Colonic mucosa (tissue), 4 donors: Measurements from ENCODE around the gene FCRL2. TPM values are rescaled to one million over a fixed set of nuclear protein-coding genes. Genes with fewer than 3 reads are reported as not detected.

ENCODE experiments used
- DNase-seq: peaks from one replicate; pipeline ENCODE4 v3.0.0-alpha.2; 2020
- H3K27ac ChIP-seq: fragments of 200-600 bp; one replicate; pipeline ENCODE4 v1.8.0; 2021
- H3K27me3 ChIP-seq: fragments of 200-600 bp; one replicate; pipeline ENCODE4 v1.8.0; 2021
- H3K36me3 ChIP-seq: fragments of 200-600 bp; one replicate; pipeline ENCODE4 v1.8.0; 2021
- H3K4me1 ChIP-seq: fragments of 200-600 bp; one replicate; pipeline ENCODE4 v1.8.0; 2021; ENCODE audit warnings: mild to moderate bottlenecking
- H3K4me3 ChIP-seq: fragments of 200-600 bp; one replicate; pipeline ENCODE4 v1.8.0; 2021
- H3K9ac ChIP-seq, 2 donors: one replicate each; pipeline ENCODE4 v1.7.0; 2013; ENCODE audit warnings: control low read depth in 2 of 2, low read depth in 2 of 2, low read length in 2 of 2
- H3K9me3 ChIP-seq: fragments of 200-600 bp; one replicate; pipeline ENCODE4 v1.8.0; 2021
- intact Hi-C: fragments of 100-400 bp; cut with DNase I; formaldehyde crosslinking; loops from one replicate; pipeline ENCODE4 v1.14.1; 2022
- total RNA-seq, 2 donors: library from RNA; stranded (reverse); fragmentation: NEBNext Ultra II Directional in 1 of 2; extraction: Animal tissue kit (Norgen Biotek cat#: 25700) in 1 of 2; gene quantifications; one replicate each; pipeline ENCODE4 v1.2.1, GENCODE V29; 2021
- TF ChIP-seq, protein P1 (sequence below): fragments of 200-600 bp; IDR thresholded peaks from one replicate; pipeline ENCODE4 v1.8.0; 2022; ENCODE audit warnings: antibody characterized with exemption, mild to moderate bottlenecking
- donor health status: healthy.
- donor health status: DM: no; HTN: no; CAD: no.
- donor health status: DM: no; HTN: no; CAD: no.

The FCRL2 gene, protein sequence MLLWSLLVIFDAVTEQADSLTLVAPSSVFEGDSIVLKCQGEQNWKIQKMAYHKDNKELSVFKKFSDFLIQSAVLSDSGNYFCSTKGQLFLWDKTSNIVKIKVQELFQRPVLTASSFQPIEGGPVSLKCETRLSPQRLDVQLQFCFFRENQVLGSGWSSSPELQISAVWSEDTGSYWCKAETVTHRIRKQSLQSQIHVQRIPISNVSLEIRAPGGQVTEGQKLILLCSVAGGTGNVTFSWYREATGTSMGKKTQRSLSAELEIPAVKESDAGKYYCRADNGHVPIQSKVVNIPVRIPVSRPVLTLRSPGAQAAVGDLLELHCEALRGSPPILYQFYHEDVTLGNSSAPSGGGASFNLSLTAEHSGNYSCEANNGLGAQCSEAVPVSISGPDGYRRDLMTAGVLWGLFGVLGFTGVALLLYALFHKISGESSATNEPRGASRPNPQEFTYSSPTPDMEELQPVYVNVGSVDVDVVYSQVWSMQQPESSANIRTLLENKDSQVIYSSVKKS
- under 1 TPM; 0.10 to 0.40 TPM for total RNA-seq

DNA sequence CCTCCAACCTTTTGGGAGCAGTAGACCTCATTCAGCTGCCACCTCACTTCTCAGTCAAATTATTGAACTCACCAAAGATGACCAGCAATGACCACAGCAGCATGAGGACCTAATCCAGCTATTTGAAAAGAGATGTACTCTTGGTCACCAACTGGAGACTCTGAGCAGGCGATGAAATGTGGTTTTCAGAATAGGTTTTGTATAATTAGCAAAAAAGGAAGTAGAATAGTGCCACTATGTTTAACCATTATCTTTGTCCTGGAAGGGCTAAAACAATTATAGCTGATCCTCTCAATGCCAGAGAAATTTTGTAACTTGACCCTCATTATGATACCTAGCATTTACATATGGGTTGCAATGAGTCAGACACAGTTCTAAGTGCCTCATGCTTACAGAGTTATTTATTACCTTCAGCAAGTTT is at the start of gene FCRL2:
FCRL2 (minus strand) TSS at position 162 of the 421 bp plus-strand sequence; CDS start at position 103, 59 bp downstream.
- no peak for DNase-seq
- H3K4me1 ChIP-seq = peaks cover 5% of the 10 kb centered on the region
- H3K36me3 ChIP-seq = no peaks in the 10 kb centered on the region
- no peaks in the 10 kb centered on the region for H3K27me3 ChIP-seq
- H3K9me3 ChIP-seq = no peaks in the 10 kb centered on the region
- no peak within 1 kb of the TSS for H3K9ac ChIP-seq
- TF ChIP-seq, protein P1, sequence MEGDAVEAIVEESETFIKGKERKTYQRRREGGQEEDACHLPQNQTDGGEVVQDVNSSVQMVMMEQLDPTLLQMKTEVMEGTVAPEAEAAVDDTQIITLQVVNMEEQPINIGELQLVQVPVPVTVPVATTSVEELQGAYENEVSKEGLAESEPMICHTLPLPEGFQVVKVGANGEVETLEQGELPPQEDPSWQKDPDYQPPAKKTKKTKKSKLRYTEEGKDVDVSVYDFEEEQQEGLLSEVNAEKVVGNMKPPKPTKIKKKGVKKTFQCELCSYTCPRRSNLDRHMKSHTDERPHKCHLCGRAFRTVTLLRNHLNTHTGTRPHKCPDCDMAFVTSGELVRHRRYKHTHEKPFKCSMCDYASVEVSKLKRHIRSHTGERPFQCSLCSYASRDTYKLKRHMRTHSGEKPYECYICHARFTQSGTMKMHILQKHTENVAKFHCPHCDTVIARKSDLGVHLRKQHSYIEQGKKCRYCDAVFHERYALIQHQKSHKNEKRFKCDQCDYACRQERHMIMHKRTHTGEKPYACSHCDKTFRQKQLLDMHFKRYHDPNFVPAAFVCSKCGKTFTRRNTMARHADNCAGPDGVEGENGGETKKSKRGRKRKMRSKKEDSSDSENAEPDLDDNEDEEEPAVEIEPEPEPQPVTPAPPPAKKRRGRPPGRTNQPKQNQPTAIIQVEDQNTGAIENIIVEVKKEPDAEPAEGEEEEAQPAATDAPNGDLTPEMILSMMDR = no peak
- intact Hi-C loops = loop anchor here (10.0 kb wide), 1 partner anchor 168 kb away; no protein-coding TSS in a partner anchor
- H3K4me3 ChIP-seq = no peak within 1 kb of the TSS
- H3K27ac ChIP-seq = peak within 1 kb of the TSS; percentile 1

DNA sequence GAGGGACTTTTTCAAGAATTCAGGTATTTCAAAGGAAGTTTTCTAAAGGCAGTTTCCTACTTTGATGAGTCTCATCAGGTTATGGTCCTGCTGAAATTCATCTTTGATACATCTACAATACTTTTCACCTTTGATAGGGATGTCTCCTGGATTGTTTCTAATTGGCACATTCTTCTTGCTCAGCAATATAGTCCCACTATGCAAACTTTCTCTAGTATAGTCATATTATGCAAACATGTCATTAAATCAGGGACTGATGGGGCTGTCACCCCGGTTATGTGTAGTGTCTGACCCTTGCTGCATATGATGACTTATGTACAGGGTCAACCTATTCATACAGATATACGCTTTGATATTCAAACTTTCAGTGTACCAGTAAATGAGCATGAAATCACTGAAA is 43.4 kb upstream of the FCRL2 start:
- Histone ChIP-seq H3K27ac (no peak overlapping the region), H3K4me1 (no peaks in the 10 kb centered on the region), H3K9me3 (no peaks in the 10 kb centered on the region), H3K27me3 (no peaks in the 10 kb centered on the region), H3K4me3 (no peak overlapping the region), H3K36me3 (no peaks in the 10 kb centered on the region), H3K9ac (no peak overlapping the region)
- TF ChIP-seq, protein P1 = no peak
- intact Hi-C loops = no loop called here
- no peak for DNase-seq

DNA sequence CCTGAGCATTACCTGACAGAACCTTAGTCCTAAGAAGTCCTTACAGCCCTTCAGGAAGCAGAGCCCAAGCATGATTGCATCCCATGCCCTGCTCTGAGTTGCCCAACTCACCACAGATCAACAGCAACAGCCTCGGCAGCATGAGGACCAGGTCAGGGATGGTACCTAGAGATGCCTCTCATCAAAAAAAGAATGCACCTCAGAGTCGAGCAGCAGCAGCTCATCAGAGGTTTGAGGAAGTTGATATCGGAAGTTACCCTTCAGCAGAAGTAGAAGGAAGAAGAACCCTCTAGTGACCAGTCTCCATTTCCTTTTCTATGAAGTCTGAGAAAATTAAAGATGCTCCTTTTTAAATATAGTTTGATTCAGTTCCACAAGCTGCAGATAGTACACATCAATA is 43.0 kb upstream of the FCRL2 start, which contains the start of gene FCRL1:
FCRL1 (minus strand) TSS at position 225 of the 400 bp plus-strand sequence; CDS start at position 142, 83 bp downstream.
- Histone ChIP-seq H3K4me1 (no peaks in the 10 kb centered on the region), H3K9ac (no peak within 1 kb of the TSS), H3K9me3 (no peaks in the 10 kb centered on the region), H3K27ac (no peak within 1 kb of the TSS), H3K27me3 (no peaks in the 10 kb centered on the region), H3K4me3 (no peak within 1 kb of the TSS), H3K36me3 (no peaks in the 10 kb centered on the region)
- intact Hi-C loops = no loop called here
- no peak for DNase-seq
- TF ChIP-seq, protein P1 = no peak

DNA sequence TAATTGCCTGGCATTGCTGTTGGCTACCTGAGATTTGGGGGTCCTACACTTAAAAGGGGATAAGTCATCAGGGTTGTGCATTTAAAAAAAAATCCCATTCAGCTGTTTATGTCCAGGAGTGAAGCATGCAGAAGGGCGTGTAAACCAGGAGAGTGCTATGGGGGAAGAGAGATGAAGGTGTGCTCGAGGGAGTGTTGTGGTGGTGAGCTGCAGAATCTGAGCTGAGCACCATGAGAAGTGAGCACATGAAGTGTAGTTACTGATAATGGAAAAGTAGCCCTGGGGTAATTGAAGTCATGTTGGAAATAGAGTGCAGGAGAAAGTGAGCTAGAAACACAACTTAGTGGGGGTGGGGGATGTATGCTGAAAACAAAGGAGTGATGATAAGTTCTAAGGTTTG is 42.3 kb upstream of the FCRL2 start:
- no peaks in the 10 kb centered on the region for H3K9me3 ChIP-seq
- H3K27ac ChIP-seq = no peak overlapping the region
- no peaks in the 10 kb centered on the region for H3K4me1 ChIP-seq
- intact Hi-C loops = no loop called here
- TF ChIP-seq, protein P1 = no peak
- no peak overlapping the region for H3K9ac ChIP-seq
- DNase-seq = no peak
- H3K4me3 ChIP-seq = no peak overlapping the region
- H3K27me3 ChIP-seq = no peaks in the 10 kb centered on the region
- no peaks in the 10 kb centered on the region for H3K36me3 ChIP-seq

DNA sequence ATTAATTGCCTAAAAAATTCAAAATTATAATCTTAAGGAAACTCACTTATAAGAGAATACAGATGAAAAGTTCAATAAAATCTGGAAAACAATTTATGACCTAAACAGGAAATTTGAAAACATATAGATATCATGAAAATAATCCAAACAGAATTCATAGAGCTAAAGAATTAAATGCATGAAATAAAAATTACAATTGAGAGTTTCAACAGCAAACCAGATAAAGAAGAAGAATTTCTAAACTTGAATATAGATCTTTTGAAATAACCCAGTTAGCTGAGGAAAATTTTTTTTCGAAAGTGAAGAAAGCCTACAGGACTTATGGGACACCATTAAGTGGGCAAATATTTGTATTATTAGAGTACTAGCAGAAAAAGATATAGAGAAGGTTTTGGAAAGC is 36.3 kb upstream of the FCRL2 start:
- H3K27ac ChIP-seq = no peak overlapping the region
- no peak overlapping the region for H3K4me3 ChIP-seq
- TF ChIP-seq, protein P1 = no peak
- intact Hi-C loops = no loop called here
- H3K4me1 ChIP-seq = no peaks in the 10 kb centered on the region
- DNase-seq = no peak
- no peaks in the 10 kb centered on the region for H3K27me3 ChIP-seq
- H3K9me3 ChIP-seq = no peaks in the 10 kb centered on the region
- H3K9ac ChIP-seq = no peak overlapping the region
- no peaks in the 10 kb centered on the region for H3K36me3 ChIP-seq
